ENCODE measurements around the gene DAB2IP.

- TF ChIP-seq EZH2 (IDR thresholded peaks at IDR 0.05; ENCODE audit: borderline replicate concordance, insufficient read depth, low read length, poor library complexity, severe bottlenecking) (no peak), CTCF (IDR thresholded peaks at IDR 0.05; ENCODE audit: poor library complexity, severe bottlenecking) (no peak), POLR2AphosphoS5 (IDR thresholded peaks at IDR 0.05) (no peak), MXI1 (conservative IDR thresholded peaks at IDR 0.05; ENCODE audit: poor library complexity, severe bottlenecking) (no peak), REST (IDR thresholded peaks at IDR 0.05; ENCODE audit: borderline replicate concordance) (no peak), RAD21 (conservative IDR thresholded peaks at IDR 0.05) (no peak), EP300 (conservative IDR thresholded peaks at IDR 0.05; ENCODE audit: poor library complexity, severe bottlenecking) (no peak), TAF1 (IDR thresholded peaks at IDR 0.05; ENCODE audit: low read depth) (no peak)
Observed at GRCh38 chr9:121721770-121722169, 70.3 kb downstream of the DAB2IP start.

Data from neural cell (in vitro differentiated cells).